Stimulated activated CD8-positive, alpha-beta memory T cell treated with anti-CD3 and anti-CD28 coated beads, Interleukin-15, amount 100 ng/mL, for 48 hours (primary cell): ENCODE measurements around the gene PTGDS.
A peak's percentile ranks its signal among the peaks of the same experiment; 100 is the strongest.

Experiments
- DNase-seq, 2 donors: peaks; one replicate each; pipeline ENCODE4 v3.0.0-alpha.2; 2020; ENCODE audit warnings: low read depth in 2 of 2

The PTGDS gene

DNA sequence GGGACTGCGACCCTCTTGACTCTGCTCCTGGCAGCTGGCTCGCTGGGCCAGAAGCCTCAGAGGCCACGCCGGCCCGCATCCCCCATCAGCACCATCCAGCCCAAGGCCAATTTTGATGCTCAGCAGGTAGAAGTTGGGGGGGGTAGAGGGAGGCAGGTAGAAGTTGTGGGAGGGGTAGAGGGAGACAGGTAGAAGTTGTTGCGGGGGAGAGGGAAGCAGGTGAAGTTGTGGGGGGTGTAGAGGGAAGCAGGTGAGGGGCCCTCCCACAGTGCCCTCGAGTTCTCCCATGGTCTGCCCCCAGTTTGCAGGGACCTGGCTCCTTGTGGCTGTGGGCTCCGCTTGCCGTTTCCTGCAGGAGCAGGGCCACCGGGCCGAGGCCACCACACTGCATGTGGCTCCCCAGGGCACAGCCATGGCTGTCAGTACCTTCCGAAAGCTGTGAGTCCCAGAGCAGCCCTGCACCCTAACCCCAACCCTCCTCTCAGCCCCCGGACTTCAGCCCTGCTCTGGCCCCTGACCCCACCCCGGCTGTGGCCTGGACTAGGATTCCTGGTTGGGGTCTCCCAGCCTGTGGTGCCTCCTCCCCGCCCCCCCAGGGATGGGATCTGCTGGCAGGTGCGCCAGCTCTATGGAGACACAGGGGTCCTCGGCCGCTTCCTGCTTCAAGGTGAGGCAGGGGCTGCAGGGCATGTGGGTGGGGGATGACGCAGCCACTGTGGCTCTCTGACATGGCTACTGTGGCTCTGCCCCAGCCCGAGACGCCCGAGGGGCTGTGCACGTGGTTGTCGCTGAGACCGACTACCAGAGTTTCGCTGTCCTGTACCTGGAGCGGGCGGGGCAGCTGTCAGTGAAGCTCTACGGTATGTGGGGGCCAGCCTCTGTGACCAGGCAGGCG, 31.7 kb upstream of the PTGDS start:
- DNase-seq = no peak

DNA sequence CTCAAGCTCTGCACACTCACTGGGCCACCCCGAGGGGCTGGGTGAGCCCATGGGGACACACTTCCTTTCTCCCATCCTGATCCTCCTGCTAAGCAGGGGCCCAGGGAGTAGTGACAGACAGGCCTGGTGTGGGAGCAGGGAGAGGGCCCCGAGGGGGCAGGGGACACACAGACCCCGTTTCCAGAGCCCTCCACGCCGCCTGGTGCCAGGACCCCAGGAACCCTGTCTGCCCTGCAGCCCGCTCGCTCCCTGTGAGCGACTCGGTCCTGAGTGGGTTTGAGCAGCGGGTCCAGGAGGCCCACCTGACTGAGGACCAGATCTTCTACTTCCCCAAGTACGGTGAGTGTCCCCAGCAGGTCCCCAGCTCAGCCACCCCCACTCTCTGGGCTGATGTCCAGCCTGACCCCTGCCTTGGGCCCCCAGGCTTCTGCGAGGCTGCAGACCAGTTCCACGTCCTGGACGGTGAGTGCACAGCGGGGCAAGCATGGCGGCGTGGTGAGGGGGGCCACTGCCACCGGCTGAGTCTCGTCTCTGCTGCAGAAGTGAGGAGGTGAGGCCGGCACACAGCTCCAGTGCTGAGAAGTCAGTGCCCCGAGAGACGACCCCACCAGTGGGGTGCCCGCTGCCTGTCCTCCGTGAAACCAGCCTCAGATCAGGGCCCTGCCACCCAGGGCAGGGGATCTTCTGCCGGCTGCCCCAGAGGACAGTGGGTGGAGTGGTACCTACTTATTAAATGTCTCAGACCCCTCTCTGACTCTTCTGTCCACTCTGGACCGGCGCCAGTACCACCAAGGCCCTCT, 30.9 kb upstream of the PTGDS start:
- DNase-seq = no peak

DNA sequence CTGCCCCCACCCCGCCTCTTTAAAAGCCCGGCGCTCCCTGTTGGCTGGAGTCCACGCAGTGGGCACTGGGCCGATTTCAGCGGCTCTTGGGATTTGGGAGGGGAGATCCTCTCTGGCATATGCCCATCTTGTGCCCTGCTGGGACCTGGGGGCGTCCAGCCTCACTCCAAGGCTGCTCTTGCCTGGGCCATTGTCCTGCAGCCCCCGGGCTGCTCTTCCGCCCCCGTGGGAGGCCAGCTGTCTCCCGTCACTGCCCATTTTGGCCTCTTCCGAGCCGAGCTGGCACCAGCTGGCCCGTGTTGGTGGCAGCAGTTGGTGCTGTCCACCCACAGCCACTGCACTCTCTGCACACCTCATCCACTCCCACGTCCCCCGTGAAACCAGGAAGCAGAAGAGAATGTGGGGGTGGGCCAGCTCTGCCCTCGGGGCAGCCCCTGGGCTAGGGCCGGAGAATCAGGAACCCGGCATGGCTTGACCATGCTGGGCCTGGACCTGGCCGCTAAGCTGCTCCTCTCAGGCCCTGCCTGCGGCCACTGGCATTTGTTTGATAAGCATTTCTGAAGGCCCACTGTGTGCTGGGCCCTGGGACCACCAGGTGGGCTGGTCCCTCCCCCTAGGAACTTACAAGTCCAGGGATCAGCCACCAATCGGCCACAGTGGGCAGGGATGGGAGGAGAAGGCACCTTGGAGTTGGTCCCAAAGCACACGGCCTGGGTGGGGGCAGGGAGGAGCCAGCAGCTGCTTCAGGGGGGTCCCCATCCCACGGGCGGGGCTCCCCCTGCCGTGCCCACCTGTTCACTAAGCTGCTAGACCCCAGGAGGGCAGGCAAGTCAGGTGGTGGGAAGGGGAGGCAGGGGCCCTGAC, 30.0 kb upstream of the PTGDS start:
- DNase-seq = no peak

DNA sequence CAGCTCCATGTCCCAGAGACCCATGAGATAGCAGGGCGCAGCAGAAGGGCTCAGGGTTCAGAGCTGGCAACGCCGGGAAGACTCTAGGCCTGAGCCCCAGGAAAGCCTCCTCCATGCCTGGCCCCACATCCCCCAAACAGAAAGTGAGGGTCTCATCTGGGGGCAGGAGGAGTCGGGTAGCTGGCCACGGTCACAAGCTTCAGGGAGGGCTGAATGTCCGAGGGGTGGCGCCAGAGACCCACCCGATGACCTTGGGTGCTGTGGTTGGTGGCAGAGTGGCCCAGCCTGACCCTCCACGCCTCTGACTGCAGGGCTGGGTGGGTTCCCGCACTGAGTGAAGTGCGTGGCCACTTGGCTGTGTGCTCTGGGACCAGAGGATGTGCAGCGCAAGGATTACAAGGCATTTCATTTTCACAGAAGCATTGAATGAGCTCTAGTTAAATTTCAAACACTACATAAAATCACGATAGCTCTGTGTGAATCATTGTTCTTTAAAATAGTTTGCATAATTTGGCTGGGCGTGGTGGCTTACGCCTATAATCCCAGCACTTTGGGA, 29.3 kb upstream of the PTGDS start:
- no peak for DNase-seq

DNA sequence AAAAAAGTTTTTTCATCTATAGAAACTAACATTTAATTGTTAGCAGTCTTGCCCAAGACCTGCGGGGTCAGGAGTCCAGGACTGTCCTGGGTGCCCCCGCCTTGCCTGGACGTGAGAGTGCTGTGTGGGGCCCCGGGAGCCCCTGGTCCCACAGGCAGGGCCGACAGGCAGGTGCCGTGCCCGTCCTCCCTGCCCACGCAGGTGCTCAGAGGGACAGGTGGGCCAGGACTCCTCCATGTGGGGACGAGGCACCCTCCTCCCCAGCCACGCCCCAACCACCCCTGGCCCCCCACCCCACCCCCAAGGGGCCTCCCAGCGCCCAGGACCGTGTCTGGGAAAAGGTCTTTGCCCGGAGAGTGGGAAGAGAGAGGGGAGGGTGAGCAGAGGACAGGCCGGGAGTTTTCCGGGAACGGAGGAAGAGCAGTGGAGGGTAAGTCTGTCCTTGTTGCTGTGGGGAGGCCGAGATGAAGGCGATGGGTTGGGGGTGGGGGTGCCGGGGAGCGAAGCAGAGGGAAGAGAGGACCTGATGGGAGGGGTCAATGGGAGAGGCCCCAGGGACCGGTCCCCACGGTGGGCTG, 28.0 kb upstream of the PTGDS start:
- no peak for DNase-seq

DNA sequence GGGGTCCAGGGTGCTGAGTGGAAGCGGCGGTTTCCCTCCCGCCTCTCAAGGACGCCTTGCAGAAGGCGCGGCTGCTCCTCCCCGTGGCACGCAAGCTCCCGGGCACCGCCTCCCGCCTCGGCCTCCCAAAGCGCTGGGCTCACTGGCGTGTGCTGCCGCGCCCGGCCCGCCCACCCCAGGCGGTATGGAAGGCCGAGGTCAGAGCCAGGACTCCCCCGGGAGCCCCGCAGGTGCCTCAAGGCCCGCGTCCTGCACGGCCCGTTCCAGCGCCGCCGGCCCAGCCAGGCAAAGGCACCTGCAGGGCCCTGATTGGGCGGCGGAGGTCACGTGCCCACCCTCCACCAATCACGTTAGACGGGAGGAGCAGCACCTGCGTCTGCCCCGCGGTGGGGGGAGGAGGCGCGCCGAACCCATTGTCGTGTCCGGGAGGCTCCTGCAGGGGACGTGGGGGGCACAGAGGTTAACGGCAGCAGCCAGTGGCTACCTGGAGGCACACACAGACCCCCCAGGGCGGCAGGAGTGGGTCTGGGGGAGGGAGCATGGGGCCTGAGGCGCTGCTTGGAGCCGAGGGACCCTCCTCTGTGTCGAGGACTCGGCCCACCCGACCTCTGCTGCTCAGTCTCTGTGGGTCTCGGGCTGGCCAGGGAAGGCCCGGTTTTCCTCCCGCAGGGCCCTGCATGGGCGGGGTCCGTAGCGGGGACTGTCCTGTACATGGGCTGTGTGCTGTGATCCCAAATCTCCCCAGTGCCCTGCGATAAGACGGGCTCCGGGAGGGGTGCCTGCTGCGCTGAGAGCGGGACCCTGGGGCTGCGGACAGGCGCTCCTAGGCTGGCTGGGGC, 27.3 kb upstream of the PTGDS start:
- peak; percentile 94 for DNase-seq

DNA sequence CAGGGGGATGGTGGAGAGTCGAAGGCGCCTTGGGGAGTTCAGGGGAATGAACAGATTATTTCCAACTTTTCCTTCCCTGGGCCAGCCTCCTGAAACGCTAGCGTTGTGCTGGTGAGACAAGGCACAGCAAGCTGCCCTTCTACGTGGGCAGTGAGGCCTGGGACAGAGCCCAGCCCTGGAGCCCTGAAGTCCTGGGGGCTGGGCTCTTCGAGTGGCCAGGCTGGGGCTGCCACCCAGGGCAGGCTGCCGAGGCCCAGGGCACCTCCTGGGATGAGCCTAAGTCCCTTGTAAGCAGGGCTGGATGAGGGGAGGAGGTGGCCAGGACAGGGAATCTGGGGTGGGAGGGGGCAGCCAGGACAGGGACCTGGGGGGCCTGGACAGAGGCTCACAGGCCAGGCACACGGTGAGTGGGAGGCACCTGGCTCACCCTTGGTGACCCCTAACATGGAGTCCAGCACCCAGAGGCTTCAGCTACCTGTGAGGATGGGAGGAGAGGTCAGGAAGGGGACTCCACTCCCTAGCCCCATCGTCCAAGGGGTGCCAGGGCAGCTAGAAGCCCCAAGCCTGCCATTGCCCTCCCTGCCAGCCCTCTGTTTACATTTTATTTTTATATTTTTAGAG, 26.5 kb upstream of the PTGDS start:
- DNase-seq = no peak

DNA sequence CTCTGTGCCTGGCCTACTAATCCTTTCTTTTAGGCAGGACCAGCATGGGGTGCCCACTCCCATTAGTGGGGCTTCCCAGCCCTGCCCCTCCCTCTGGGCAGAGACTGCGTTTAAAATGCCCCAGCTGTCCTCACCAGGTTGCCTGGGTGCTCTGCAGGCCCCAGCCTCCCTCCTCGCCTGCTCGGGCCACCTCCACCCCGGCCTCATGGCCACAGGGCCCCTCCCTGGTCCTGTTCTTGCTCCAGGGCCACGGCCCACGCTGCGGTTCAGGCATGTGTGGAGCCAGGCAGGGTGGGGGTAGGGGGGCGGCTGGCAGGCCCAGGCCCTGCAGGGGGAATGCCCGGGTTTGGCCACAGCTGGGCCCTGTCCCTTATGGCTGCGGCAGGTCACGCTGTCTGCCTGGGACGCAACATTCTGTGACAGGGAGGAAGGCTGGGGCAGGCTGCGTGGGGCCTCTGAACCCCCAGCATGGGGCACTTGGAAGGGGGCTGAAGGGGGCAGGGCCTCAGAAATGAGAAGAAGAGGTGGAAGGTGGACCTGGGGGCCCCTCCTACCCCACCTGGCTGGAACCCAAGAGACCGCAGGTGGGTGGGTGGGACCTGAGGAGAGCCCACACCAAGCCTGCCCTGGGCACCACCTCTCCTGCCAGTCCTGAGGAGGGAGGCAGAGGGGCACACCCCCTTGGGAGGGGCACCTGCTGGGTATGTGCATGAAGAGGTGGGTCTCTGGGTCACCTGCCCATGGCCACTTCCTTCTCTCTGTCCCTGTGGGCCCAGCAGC, 25.6 kb upstream of the PTGDS start, which contains the start of gene LCN12:
Gene LCN12 (plus strand): TSS at position 733 of the 780 bp plus-strand sequence. CDS start 55 bp downstream, outside the sequence.
- no peak for DNase-seq

DNA sequence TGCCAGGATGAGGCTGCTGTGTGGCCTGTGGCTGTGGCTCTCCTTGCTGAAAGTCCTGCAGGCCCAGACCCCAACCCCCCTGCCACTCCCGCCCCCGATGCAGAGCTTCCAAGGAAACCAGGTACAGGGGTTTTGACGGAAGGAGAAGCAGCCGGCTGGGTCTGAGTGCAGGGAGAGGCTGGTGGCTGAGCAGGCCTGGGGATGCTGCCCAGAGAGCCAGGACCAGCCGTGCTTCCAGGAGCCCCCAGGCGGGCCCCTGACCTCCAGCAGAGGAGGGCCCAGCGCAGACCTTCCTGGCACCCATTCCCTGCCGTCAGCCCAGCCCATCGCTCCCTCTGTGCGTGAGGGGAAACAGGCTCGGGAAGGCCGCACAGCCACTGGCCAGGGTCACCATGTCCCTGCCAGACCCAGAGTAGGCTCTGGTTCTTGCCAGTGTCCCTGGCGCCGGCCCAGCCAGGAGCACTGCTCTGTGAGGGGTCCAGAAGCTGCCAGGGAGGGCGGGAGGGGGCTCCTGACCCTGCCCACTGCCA, 24.9 kb upstream of the PTGDS start:
- no peak for DNase-seq

DNA sequence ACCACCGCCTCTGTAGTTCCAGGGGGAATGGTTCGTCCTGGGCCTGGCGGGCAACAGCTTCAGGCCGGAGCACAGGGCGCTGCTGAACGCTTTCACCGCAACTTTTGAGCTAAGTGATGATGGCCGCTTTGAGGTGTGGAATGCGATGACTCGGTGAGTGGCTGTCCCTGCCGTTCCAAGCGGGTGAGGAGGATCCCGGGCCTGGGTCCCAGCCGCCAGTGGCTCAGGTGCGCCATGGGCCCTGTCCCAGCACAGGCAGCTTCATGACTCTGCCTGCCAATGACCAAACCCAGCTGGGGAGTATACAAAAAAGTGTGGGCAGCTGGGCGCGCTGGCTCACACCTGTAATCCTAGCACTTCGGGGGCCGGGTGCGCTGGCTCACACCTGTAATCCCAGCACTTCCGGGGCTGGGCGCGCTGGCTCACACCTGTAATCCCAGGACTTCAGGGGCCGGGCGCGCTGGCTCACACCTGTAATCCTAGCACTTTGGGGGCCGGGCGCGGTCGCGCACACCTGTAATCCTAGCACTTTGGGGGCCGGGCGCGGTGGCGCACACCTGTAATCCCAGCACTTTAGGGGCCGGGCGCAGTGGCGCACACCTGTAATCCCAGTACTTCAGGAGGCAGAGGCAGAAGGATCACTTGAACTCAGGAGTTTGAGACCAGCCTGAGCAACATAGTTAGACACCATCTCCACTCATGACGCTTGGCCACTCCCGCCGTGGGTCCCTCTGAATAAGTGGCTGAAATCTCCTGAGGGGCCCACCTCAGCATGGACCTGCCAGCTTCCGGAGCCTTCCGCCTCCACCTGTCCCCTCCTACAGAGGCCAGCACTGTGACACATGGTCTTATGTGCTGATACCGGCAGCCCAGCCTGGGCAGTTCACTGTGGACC, 24.2 kb upstream of the PTGDS start:
- no peak for DNase-seq

DNA sequence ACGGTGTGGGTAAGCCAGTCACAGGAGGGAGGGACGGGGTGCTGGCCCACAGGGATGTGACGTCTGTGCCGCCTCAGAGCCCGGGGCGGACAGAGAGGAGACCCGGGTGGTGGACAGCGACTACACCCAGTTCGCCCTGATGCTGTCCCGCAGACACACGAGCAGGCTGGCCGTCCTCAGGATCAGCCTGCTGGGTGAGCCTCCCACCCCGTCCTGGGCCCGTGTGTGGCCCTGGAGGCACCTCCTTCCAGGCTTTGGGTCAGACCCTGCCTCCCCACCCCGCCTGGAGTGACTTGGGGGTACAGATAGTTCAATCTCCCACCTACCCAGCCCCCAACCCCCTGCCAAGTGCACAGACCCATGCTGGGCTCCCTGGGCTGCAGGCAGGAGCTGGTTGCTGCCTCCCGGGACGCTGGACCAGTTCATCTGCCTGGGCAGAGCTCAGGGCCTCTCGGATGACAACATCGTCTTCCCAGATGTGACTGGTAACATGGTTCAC, 23.5 kb upstream of the PTGDS start:
- DNase-seq = no peak

DNA sequence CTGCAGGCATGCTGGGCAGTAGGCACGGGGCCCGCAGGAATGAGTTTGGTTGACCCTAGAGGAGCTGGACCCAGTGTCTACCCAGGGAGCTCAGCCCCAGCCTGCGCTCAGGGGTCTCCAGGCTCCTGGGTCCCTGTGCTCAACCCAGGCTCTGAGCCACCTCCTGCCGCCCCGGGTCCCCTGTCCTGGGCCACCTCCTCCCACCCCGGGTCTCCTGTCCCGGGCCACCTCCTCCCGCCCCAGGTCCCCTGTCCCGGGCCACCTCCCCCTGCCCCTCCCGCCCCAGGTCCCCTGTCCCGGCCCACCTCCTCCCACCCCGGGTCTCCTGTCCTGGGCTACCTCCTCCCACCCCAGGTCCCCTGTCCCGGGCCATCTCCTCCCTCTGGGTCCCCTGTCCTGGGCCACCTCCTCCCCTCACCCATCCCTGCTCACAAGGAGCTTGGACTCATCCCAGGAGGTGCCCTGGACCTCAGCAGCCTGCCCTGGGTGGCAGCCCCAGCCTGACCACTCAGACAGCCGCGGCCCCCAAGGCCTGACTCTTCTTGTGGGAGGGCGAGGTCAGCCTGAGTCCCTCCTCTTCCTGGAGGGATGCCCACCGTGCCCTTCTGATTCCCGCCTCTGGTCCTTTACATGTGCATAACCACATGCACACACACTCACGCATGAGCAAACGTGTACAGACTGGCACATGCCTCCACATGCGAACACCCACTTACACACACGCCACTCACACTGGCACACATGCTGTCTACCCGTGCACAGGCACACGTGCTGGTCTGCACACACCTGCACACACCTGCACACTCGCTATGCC, 22.8 kb upstream of the PTGDS start:
- DNase-seq = no peak

DNA sequence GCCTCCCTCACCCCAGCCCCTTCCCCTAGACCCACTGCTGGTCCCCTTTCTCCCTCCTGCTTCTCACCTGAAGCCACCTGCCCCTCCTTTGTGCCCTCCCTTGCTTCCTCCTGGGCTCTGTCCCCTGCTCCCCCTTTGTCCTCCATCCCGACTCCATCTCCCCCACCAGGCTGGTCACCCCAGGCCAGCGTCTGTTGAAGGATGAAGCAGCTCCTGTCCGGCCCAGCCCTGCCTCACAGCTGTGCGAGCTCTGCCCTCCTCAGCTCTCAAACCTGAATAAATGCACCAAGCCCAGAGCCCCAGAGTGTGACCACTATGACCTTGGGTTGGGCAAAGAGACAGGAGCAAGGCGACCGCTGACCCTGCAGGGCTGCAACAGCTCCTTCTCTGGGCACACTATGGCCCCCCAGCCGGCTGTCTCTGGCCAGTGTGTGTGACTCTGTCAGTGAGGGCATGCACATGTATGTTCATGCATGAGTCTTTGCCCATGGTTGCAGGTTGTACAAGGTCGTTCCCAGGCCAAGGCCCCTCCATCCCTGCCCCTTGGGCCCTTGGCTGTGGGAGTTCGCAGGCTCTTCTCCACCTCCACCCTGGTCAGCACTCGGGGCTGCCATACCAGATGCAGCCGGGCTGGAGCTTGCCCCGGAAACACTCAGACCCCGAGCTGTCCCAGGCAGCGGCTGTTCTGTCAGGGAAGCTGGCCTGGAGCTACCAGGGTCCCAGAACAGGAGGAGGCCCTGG, 21.9 kb upstream of the PTGDS start:
- DNase-seq = no peak

DNA sequence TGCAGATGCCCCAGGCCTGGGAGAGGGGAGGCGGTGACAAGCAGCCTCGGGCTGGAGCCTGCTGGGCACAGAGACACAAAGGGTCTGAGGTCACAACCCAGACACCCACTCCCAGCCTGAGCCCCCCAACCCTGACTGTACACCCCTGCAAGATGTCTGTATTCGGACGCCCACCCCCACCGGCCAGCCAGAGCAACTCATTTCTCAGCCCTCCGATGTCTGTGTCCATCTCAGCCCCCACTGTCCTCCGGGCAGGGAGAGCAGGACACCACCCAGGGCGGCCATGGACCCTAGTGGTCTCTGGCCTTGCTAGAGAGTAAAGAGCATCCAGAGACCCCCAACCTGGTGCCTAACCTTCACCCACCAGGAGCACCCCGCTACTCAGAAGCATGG, 21.4 kb upstream of the PTGDS start:
- DNase-seq = no peak

DNA sequence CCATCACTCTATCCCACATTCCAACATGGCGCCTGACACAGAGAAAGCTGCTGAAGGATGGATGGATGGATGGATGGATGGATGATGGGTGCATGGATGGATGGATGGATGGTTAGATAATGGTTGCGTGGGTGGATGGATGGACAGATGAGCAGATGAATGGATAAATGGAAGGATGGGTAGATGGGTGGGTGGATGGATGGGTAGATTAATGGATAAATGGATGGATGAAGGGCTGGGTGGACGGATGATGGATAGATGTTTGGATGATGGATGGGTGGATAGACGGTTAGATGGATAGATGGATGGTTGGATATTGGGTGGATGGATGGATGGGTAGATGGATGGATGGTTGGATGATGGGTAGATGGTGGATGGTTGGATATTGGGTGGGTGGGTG, 20.7 kb upstream of the PTGDS start:
- no peak for DNase-seq

DNA sequence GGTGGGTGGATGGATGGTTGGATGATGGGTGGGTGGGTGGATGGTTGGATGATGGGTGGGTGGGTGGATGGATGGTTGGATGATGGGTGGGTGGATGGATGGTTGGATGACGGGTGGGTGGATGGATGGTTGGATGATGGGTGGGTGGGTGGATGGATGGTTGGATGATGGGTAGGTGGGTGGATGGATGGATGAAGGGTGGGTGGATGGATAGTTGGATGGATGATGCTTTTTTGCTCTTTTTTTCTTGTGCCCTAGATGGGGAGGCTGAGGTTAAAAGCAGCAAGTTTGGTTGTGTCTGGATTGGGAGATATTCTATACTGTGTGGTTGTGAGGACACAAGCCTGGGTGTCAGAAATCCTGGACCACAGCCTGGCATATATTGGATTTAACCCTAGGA, 19.8 kb upstream of the PTGDS start:
- DNase-seq = no peak
